GM12872 (cell line): ENCODE data around the gene ICAM5.

ENCODE experiments used
- CTCF ChIP-seq: IDR thresholded peaks from 3 replicates; pipeline ENCODE4 v1.5.1; 2011; ENCODE audit warnings: low read depth, mild to moderate bottlenecking, low read length, moderate library complexity; ENCODE audit not compliant: insufficient read depth

ICAM5 gene

GRCh38 chr19:10284960-10285278, 4.8 kb upstream of the ICAM5 start:
- no peak for TF ChIP-seq CTCF

DNA sequence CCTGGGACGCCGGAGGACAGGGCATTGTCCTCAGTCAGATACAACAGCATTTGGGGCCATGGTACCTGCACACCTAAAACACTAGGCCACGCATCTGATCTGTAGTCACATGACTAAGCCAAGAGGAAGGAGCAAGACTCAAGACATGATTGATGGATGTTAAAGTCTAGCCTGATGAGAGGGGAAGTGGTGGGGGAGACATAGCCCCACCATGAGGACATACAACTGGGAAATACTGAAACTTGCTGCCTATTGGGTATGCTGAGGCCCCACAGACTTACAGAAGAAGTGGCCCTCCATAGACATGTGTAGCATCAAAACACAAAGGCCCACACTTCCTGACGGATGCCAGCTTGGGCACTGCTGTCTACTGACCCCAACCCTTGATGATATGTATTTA, 4.4 kb upstream of the ICAM5 start:
- TF ChIP-seq CTCF, result no peak

DNA sequence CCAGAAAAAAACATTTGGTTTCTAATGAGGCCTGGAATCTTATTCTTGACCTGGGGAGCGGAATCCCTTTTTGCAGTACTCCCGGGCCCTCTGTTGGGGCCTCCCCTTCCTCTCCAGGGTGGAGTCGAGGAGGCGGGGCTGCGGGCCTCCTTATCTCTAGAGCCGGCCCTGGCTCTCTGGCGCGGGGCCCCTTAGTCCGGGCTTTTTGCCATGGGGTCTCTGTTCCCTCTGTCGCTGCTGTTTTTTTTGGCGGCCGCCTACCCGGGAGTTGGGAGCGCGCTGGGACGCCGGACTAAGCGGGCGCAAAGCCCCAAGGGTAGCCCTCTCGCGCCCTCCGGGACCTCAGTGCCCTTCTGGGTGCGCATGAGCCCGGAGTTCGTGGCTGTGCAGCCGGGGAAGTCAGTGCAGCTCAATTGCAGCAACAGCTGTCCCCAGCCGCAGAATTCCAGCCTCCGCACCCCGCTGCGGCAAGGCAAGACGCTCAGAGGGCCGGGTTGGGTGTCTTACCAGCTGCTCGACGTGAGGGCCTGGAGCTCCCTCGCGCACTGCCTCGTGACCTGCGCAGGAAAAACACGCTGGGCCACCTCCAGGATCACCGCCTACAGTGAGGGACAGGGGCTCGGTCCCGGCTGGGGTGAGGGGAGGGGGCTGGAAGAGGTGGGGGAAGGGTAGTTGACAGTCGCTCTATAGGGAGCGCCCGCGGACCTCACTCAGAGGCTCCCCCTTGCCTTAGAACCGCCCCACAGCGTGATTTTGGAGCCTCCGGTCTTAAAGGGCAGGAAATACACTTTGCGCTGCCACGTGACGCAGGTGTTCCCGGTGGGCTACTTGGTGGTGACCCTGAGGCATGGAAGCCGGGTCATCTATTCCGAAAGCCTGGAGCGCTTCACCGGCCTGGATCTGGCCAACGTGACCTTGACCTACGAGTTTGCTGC, 2.7 kb upstream of the ICAM5 start, which contains the start of gene ICAM4:
Gene ICAM4, plus strand, starts transcription at position 153 of the 935 bp plus-strand sequence. Its CDS starts 58 bp downstream, at position 211.
- no peak for TF ChIP-seq CTCF

GRCh38 chr19:10288662-10289166, 1.0 kb upstream of the ICAM5 start:
- TF ChIP-seq CTCF, result no peak

DNA sequence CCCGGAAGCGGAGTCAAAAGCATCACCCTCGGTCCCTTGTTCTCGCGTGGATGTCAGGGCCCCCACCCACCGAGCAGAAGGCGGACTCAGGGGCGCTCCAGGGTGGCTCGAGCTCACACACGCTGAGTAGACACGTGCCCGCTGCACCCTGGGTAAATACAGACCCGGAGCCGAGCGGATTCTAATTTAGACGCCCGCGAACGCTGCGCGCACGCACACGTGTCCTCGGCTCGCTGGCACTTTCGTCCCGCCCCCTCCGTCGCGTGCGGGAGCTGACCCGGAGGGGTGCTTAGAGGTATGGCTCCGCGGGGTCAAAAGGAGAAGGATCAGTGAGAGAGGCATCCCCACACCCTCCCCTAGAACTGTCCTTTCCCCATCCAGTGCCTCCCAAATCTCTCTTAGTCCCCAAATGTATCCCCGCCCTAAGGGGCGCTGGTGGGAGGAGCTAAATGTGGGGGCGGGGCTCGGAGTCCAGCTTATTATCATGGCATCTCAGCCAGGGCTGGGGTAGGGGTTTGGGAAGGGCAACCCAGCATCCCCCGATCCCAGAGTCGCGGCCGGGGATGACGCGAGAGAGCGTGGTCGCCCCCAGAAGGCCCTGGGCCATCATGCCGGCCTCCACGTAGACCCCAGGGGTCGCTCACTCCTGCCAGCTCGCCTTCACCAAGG, 451 bp upstream of the ICAM5 start:
- no peak for TF ChIP-seq CTCF

- TF ChIP-seq CTCF, result no peak
These were observed 664 bp downstream of the ICAM5 start for GRCh38 chr19:10290357-10290875.

DNA sequence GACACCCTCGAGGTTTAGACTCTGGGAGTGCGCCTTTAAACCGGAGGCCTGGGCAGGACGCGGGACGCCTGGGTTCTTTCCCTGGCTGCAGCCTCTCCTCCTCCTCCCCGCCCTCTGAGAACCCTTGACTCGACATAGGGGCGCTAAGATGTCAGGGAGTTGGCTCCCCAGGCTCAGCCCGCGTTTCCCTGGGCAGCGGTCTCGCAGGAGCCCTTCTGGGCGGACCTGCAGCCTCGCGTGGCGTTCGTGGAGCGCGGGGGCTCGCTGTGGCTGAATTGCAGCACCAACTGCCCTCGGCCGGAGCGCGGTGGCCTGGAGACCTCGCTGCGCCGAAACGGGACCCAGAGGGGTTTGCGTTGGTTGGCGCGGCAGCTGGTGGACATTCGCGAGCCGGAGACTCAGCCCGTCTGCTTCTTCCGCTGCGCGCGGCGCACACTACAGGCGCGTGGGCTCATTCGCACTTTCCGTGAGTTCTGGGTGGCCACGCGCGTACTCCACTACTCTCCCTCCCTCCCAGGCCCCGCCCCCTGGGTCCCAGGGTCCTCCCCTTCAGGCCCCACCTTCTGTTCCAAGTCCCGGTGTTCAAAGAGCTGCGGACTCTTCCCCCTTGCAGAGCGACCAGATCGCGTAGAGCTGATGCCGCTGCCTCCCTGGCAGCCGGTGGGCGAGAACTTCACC, 1.3 kb downstream of the ICAM5 start:
- no peak for TF ChIP-seq CTCF
